ENCODE results near the gene C1orf232.

The C1orf232 gene

GRCh38 chr1:26175346-26175745 lies 6.6 kb upstream of the C1orf232 start:
- no peak for DNase-seq

- DNase-seq = no peak
Measured at GRCh38 chr1:26171084-26172072, 2.6 kb upstream of the C1orf232 start, which contains the start of gene ZNF593OS. Gene ZNF593OS (minus strand): TSS chr1:26171832. CDS start chr1:26171661, 171 bp downstream.

GRCh38 chr1:26170472-26170821 lies 1.7 kb upstream of the C1orf232 start:
- no peak for DNase-seq

DNA sequence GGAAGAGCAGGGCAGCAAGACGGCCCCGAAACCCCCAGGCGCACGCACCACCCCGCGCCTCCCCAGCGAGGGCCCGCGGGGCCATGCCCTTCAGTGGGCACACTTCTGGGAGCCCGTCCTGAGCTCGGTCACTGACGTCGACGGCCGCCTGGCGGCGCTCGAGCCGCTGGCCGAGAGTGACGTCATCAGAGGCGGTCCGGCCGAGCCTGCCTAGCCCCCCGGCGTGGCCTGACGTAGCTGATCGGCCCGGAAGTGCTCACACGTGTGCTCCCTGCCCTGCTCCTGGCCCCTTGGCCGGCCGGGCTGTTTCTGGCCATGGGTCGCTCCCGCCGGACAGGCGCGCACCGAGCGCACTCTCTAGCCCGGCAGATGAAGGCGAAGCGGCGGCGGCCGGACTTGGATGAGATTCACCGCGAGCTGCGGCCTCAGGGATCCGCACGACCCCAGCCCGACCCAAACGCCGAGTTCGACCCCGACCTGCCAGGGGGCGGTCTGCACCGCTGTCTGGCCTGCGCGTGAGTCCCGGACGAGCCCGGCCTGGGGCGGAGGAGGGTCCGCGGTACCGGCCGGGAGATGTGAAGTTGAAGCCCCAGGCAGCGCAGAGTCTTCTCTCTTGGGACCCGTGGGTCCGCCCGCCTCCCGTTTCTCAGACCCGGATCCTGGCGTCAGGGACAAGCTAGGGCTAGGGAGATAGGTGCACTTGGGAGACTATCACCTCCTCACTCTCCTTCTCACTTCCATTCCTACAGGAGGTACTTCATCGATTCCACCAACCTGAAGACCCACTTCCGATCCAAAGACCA lies 1.1 kb upstream of the C1orf232 start, which contains the start of gene ZNF593:
TSS of gene ZNF593 (plus strand) at position 240 of the 803 bp plus-strand sequence. CDS start at position 316, 76 bp downstream.
- peak; percentile 89 for DNase-seq

DNA sequence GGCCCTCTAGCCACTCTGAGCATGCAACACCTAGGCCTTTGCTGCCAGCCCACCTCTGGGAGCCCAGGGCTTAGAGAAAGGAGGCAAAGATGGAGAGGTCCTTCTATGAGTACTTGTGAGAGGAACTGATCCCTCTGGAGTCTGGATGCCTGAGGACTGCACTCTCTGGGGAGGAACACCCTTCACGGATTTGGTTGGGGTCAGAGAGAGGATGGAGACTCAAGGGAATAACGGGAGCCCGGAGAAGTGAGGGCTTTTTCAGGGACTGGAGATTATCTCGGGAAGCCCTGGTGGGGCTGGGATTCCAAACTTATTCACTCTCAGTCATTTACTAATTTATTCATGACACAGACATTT lies 413 bp upstream of the C1orf232 start:
- DNase-seq = no peak

DNA sequence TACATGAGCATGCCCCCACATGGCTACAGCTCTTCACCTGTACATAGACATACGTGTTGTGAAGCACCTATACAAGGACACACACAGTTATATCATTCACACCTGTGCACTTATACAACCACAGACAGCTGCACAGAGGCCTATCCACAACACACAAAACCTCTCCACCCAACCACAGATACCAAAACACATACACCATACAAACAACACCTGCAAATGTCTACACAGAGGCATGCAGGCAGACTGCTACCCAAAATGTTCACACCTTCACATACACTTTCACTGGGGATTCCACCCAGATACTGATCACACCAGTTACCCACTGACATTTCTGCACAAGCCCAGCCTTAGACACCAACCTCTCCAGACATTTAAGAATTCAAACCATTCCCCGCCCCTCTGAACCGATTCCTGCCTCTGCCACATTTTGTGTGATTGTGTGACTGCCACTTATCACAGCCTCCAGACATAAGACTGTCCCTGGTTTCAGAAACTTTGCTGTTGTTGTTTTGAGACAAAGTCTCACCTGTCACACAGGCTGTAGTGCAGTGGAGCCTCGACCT lies 2.0 kb downstream of the C1orf232 start:
- DNase-seq = no peak

GRCh38 chr1:26164861-26165842 lies 3.6 kb downstream of the C1orf232 start:
- DNase-seq = peak; percentile 15

GRCh38 chr1:26164036-26164860 lies 4.5 kb downstream of the C1orf232 start:
- no peak for DNase-seq

- no peak for DNase-seq
Measured at GRCh38 chr1:26163684-26164035, 5.1 kb downstream of the C1orf232 start.

- no peak for DNase-seq
Measured at GRCh38 chr1:26162220-26162709, 6.5 kb downstream of the C1orf232 start.

DNA sequence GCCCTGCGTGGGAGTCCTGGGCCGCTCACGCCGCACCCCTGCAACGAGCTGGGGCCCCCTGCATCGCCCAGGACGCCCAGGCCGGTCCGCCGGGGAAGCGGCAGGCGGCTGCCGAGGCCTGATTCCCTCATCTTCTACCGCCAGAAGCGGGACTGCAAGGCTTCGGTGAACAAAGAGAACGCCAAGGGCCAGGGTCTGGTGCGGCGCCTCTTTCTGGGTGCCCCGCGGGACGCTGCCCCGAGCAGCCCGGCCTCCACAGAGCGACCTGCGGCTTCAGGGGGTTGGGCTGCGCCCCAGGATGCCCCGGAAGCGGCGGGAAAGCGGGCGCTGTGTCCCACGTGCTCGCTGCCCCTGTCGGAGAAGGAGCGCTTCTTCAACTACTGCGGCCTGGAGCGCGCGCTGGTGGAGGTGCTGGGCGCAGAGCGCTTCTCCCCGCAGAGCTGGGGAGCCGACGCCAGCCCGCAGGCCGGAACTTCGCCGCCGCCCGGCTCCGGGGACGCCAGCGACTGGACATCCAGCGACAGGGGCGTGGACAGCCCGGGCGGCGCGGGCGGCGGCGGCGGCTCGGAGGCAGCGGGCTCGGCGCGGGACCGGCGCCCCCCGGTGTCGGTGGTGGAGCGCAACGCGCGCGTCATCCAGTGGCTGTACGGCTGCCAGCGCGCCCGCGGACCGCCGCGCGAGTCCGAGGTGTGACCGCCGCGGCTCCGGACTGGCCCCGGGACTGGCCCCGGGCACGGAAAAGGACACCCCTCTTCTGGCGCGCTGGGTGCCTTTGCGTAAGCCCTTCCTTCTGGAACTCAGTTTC lies 7.1 kb downstream of the C1orf232 start:
- no peak for DNase-seq

GRCh38 chr1:26160527-26161414 lies 8.0 kb downstream of the C1orf232 start:
- no peak for DNase-seq

GRCh38 chr1:26159743-26160039 lies 9.1 kb downstream of the C1orf232 start:
- no peak for DNase-seq

DNA sequence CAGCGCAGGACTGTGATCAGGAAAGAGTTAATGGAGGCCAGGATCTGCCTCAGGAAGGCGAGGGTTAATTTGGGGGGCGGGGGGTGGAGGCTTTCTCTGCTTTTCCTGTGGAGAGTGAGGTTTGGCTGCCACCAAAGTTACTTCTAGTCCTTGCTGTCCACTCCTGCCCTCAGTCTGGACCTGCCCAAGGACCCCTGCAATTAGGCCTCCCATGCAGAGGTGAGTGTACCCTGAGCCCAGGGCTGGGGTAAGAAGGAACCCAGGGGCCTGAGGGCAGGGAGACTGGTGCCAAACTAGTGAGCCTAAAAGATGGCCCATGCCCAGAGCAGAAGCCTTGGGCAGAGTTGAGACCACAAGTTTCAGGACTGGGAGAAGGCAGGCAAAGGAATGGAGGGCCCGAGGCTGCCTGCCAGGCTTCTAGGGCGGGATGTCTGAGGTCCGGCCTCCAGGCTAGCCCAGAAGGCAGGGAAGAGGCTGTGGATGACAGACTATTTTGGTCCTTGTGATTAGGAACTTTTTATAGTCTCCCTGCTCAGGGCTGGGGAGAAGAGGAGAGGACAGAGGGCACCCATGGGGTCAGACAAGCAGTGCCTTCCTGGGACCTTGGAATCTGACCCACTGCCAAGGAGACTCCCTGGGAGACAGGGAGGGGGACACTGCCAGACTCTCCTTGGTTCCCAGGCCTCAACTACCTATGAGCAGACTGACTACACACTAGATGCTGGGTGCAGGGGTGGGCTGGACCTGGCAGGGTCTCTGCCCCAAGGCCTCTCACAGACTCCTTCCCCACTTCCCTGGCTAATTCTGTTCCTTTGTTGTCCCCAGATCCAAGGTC lies 9.6 kb downstream of the C1orf232 start, which contains the start of gene FAM110D:
TSS of gene FAM110D (plus strand) at position 172 of the 835 bp plus-strand sequence. CDS start 2,213 bp downstream, outside the sequence.
- DNase-seq = no peak

GRCh38 chr1:26158271-26158907 lies 10.4 kb downstream of the C1orf232 start:
- no peak for DNase-seq

DNA sequence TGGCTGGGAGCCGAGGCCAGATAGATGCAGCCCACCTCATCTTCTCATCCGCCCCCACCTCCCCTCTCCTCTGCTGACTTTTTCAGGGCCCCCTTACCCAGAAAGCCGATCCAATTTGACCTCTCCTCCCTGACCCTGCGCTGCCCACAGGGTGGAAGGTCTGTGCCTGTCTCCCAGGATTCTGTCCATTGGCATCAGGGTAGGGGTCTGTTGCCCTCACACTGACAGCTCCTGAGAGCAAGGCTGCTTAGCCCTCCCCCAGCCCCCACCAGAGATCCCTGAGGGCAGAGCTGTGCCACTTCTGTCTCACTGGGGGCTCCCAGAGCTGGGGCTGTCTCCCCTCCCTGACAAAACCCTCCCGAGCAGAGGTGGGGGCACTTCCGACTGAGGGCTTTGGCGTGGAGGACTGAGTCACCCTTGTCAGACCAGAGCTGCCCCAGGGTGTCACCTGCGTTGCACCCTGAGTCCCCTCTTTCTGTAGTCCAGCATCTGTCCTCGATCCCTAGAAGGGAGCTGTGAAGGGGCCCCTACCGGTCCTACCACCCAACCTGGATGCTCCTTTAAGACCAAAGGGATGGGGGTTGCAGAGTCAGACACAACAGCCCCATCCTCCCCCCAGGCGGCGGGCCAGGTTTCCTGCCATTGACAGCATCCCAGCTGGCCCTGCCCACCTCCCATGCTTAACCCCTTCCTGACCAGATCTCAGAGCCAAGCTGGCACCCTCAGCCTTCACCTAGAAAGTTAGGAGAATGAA lies 12.3 kb downstream of the C1orf232 start:
- peak; percentile 51 for DNase-seq
